GM19452 (cell line): ENCODE measurements around the gene ATP6V0E1.

ENCODE experiments used
- ATAC-seq: cut with Tn5 transposase; IDR thresholded peaks from one replicate; pipeline ENCODE4 v1.9.1; 2021; ENCODE audit not compliant: unreplicated experiment

ATP6V0E1 gene

DNA sequence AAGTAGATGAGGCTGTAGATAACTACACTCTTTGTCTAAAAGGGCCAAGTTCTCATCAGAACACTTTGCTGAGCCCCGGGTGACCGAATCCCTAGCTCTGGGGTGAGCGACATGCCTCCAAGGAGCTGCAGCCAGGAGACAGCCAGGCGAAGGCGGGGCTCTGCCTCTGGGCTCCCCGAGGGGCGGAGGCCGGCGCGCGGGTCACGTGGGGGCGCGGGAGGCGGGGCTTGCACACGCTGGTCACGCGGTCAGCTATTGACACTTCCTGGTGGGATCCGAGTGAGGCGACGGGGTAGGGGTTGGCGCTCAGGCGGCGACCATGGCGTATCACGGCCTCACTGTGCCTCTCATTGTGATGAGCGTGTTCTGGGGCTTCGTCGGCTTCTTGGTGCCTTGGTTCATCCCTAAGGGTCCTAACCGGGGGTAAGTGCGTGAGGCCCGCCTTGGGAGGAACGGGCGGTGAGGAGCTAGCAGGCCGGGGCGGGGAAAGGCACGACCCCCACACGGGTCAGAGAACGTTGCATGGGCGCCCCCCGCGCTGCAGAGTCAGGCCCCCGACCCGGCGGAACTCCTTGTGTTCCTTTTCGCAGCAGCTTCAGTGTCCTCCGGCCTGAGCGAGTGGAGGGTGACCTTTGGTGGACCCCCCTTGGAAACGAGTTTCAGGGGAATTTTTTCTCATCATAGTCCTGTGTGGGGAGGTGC, at the start of gene ATP6V0E1:
Gene ATP6V0E1, plus strand, starts transcription at position 230 of the 702 bp plus-strand sequence. Its CDS starts 90 bp downstream, at position 320.
- peak; percentile 84 for ATAC-seq

DNA sequence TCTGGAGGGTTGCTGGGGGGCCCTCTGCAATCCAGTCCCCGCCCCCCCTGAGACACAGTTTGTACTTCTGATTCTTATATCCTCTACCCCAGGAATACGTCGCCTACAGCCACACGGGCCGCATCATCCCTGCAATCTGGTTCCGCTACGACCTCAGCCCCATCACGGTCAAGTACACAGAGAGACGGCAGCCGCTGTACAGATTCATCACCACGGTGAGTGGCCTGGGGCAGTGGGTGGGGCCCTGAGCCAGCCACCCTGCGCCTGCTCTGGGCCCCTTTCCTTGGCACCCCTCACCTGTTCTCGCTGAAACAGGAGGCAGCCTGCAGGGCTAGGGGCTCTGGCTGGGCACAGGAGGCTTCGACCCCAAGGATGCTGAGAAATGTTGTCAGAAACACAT, 48.5 kb upstream of the ATP6V0E1 start:
- ATAC-seq, result no peak

DNA sequence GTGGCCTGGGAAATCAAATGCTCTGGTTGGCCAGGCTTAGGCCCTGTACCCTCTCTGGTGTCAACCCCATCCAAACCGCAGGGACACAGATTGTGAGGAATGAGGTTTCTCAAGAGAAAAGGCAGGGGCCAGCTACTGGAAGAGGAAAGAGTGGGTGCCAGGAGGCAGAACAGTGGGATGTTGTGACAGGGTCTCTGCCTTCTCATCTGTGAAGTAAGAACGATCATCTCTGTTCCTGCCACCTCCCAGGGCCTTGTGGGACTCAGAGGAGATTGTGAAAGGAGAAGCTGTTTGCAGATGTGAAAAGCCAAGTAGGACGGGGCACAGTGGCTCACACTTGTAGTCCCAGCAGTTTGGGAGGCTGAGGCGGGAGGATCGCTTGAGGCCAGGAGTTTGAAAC, 47.2 kb upstream of the ATP6V0E1 start:
- ATAC-seq, result no peak

DNA sequence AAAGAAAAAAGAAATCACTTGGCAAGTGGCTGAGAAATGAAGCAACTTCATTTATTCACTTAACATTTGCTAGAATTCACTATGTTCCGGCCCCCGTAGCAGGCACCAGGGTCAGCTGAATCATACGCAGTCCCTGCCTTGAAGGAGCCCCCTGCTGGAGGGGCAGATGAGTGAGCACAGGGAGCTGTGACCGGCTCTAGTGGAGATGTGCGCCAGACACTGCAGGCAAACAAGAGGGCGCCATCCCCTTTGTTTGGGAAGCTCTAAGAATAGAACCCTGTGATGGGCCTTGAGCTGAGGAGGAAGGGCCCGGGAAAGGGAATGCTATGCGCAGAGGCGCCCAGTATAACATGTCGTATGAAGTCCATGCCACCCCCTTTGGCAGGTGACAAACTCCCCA, 44.5 kb upstream of the ATP6V0E1 start:
- ATAC-seq, result no peak

GRCh38 chr5:172939611-172940267, 43.8 kb upstream of the ATP6V0E1 start:
- ATAC-seq, result no peak

GRCh38 chr5:172940268-172941066, 43.1 kb upstream of the ATP6V0E1 start:
- no peak for ATAC-seq

GRCh38 chr5:172941067-172941516, 42.5 kb upstream of the ATP6V0E1 start:
- no peak for ATAC-seq

DNA sequence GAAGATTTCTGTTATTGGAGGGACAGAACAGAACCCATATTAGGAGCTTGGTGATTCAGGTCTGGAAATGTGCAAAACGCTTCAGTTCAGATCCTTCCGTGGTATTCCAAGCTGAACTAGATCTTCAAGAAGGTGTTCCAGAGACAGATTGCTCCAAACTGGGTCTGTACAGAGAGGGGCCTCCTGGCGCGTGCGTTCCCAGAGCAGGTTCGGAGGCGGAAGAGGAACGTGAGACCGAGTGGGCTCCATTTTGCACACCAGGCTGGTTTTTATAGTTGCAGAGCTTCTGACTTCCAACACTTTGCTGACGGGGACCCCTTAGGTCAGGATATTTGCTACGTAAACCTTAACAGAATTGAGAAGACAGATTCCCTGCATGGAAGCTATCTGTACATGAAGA, 41.0 kb upstream of the ATP6V0E1 start:
- no peak for ATAC-seq

DNA sequence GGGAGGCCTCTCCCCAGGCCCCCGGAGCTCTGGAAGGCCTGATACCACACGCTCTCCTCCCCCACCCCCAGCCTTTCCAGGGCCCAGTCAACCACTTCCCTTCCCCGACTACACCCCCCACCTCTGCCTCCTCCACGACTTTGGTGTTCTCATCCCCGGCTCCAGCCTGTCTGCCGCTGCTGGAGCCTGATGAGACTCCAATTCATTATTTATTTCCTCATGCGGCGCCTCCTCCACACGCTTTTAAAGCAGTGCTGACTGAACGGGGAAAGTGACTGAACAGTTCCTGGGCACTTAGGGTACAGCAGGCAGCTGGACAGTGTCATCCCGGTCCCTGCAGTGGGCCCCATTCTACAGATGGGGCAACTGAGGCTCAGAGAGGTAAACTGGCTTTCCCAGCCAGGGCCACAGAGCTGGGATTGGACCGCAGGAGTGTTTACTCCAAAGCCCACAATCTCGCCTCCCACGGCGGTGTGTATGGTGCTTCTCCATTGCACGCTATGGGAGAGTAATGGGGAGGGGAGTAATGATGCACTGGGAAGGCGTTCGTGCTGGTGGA, 40.2 kb upstream of the ATP6V0E1 start:
- no peak for ATAC-seq

GRCh38 chr5:172943906-172944305, 39.7 kb upstream of the ATP6V0E1 start:
- no peak for ATAC-seq

GRCh38 chr5:172944741-172945140, 38.8 kb upstream of the ATP6V0E1 start:
- ATAC-seq, result no peak

DNA sequence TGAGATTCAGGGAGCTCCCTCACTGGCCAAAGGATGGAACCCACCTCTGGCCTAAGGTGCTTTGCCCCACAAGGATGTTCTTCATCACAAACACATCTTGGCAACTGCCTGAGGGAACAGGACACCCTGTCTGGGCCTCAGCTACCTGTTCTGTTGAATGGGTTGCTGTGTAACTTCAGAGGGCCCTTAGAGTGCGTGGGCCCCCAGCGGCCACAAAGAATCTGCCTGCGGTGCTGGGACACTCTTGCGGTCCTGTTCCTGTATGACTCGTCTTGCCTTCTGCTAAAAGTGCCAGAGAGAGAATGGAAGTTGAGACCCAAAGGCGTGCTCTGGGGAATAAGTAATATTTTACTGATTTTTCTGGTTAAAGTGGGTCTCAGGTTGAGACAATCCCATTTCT, 38.4 kb upstream of the ATP6V0E1 start:
- no peak for ATAC-seq

DNA sequence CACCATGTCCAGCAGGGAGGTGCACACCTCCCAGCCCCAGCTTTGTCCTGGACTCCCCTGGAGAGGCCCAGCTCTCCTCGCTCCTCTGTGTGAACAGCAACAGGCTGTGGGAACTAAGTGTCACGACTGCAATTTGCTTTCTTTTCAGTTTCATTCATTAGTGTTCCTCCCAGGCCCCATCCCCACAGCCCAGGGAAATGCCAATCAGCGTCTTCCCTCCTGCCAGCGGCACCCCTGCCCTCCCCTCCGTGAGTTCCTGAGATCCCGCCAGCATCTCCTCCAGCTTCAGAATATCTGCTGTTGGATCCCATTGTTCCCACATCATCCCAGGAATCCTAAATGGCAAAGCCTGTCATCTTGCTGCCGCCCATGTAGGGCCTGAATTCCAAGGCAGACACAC, 37.4 kb upstream of the ATP6V0E1 start:
- no peak for ATAC-seq

GRCh38 chr5:172949426-172949825, 34.1 kb upstream of the ATP6V0E1 start:
- ATAC-seq, result no peak

- ATAC-seq, result no peak
Observed at GRCh38 chr5:172950176-172950965, 33.2 kb upstream of the ATP6V0E1 start.

DNA sequence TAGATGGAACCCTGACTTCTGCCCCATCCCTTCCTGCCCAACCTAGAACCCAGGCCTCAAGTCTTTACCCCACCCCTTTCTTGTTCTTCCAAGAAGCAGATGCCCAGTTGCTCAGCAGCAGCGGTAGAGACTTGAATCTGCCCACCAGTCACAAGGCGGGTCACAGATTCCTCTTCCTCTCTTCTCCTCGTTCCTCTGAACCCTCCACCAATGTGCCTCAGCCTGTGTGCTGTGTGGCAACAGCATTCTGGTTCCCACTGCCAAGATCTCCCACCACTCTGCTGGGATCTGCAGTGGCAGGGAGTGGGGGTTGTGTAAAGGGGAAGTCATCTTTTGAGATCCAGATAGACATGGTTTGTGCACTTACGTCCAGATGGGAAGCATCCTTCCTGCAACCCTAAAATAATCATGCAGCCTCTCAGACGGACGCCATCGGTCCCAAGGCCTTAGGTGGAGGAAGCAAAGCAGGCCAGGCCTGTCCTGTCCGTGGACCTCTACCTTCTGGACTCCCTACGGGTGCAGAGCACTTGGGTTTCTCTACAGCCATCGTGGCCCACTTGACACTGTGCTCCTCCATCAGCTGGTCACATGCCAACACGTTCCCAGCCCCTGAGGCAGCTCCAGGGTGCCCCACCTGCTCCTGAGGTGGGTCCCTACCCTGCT, 32.1 kb upstream of the ATP6V0E1 start:
- ATAC-seq, result no peak

- no peak for ATAC-seq
Observed at GRCh38 chr5:172952034-172952511, 31.5 kb upstream of the ATP6V0E1 start.

DNA sequence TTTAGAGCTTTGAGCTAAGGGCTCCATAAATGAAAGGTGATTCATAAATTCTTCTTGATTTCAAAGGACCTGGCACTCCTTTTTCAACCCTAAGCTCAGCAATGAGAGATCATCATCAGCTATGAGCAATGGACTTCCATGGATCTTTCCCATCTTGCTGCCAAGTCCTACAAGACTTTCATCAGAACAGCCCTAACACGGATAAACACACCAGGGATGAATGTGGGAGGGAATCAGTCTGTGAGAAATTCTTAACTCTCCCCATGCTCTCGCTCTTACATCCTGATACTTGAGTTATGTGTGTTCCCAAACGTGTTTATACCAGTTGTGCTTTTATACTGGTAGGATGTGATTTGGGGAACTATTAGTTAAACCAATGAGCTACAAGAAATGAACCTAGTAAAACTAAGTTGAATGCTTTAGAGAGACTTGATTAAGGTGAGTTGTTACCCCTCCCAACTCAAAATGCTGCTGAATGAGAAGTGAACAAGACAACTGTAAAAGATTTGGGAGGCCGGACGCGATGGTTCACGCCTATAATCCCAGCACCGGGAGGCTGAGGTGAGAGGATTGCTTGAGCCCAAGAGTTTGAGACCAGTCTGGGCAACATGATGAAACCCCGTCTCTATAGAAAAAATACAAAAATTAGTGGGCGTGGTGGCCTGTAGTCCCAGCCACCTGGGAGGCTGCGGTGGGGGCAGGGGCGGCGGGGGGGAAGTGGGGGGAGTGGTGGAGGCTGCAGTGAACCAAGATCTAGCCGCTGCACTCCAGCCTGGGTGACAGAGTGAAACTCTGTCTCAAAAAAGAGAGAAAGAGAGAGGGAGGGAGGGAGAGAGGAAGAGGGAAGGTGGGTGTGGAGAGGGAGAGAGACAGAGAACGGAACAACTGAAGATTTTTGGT, 29.5 kb upstream of the ATP6V0E1 start:
- no peak for ATAC-seq

- no peak for ATAC-seq
Observed at GRCh38 chr5:172954751-172955159, 28.8 kb upstream of the ATP6V0E1 start.
